HG03432 (cell line): ENCODE data around the gene APOA4.
"Not testable (repeated sequence)": the region's sequence is repeated elsewhere in the genome, so short reads cannot be mapped to it uniquely, and the experiment has no call there.

ENCODE experiments used
- ATAC-seq: cut with Tn5 transposase; IDR thresholded peaks from one replicate; pipeline ENCODE4 v1.9.1; 2021; ENCODE audit warnings: mild to moderate bottlenecking, moderate library complexity; ENCODE audit not compliant: unreplicated experiment

Gene APOA4

DNA sequence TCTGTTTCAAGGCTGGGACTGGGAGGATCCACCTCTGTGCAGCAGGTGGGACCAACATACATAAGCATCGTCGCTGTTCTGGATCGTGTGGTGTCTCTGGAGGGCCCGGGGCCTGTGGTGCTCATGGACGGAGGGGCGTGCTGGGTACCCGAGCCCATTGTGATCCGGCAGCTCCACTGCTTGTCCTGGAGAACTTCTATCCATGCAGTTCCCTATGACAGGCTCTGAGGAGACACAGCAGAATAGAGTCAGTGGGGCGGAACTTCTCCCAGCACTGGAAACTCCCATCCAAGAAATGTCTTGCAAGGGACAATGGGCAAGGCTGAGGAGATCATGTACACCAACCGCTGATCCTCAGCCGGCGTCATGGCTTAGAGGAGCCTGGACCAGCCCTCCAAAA is 26.0 kb upstream of the APOA4 start:
- no peak for ATAC-seq

DNA sequence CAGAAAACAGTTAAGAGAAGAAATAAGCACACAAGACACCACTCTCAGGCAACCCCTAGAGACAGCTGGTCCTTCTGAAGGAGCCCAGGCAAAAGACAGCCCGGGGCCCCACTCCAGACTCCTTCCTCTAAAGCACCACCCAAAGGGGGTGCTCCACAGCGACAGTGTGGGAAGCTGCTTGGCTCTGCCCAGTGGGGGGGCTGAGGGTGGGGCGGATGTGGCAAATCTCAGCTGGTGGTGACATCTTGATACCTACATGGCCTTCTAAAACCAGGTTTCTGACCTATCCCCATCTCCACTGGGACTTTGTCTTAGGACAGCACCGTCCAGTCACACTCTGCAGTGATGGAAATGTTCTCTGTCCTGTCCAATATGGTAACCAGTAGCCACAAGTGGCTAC is 24.5 kb upstream of the APOA4 start:
- no peak for ATAC-seq

- ATAC-seq = no peak
Measured at GRCh38 chr11:116844722-116845121, 21.6 kb upstream of the APOA4 start.

GRCh38 chr11:116843661-116844060 is 20.6 kb upstream of the APOA4 start:
- ATAC-seq = no peak

GRCh38 chr11:116842909-116843308 is 19.8 kb upstream of the APOA4 start:
- ATAC-seq = no peak

GRCh38 chr11:116842117-116842516 is 19.0 kb upstream of the APOA4 start:
- ATAC-seq = no peak

GRCh38 chr11:116840746-116841296 is 17.7 kb upstream of the APOA4 start:
- ATAC-seq = no peak

DNA sequence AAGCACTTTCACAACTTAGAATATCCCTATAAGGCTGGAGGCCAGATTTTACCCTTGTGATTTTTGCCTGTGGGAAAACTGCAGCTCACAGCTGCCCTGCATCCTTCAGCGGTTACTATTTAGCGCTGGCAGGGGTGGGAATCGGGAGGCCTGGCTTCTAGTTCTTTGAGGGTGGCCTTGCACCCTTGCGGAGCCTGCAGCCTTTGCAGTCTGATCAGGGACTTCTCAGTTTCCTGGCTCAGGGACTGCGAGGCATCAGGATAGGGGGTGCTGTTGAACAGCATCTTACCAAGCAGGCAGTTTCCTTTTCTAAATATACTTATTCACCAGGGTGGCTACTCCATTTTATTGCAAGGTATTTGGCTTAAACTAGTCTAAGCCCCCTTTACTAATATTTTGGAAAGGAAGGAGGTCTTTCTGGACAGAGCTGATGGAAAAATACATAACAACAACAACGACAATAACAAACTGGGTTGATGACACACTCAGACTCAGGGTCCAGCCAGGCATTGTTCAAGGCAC is 17.2 kb upstream of the APOA4 start:
- no peak for ATAC-seq

- ATAC-seq = no peak
Measured at GRCh38 chr11:116838321-116839084, 15.4 kb upstream of the APOA4 start.

- ATAC-seq = no peak
Measured at GRCh38 chr11:116837231-116838091, 14.4 kb upstream of the APOA4 start, which contains the start of gene APOA1. APOA1 (minus strand) TSS chr11:116837622; CDS start chr11:116837387, 235 bp downstream.

DNA sequence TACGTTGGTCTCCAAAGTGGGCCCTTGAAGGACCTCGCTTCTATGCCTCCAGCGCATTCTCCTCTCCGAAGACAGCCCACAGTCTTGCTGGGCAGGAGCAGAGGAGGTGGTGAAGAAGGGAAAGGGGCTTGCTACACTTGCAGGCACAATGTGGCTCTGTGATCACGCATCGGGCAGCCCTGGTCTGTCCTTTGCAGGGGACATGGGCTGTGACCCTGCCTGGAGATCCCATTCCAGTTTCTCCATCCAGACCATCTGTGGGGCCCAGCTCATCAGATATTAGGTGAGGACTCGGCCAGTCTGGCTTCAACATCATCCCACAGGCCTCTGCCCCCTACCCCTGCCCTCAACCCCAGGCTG is 13.5 kb upstream of the APOA4 start:
- ATAC-seq = no peak

DNA sequence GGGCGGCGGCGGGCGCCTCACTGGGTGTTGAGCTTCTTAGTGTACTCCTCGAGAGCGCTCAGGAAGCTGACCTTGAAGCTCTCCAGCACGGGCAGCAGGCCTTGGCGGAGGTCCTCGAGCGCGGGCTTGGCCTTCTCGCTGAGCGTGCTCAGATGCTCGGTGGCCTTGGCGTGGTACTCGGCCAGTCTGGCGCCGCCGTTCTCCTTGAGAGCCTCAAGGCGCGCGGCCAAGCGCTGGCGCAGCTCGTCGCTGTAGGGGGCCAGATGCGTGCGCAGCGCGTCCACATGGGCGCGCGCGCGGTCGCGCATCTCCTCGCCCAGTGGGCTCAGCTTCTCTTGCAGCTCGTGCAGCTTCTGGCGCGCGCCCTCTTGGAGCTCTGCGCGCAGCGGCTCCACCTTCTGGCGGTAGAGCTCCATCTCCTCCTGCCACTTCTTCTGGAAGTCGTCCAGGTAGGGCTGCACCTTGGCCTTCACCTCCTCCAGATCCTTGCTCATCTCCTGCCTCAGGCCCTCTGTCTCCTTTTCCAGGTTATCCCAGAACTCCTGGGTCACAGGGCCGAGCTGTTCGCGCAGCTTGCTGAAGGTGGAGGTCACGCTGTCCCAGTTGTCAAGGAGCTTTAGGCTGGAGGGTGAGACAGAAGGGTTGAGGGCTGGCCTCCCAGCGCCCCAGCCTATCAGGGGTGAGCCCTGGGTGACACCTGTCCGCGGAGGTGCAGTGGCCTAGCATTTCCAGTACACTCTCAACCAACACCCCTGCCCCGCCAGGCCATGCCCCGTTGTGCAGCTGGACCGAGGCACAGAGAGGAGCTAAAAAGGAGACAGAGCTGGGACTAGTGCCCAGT is 12.9 kb upstream of the APOA4 start:
- peak; percentile 88 for ATAC-seq

GRCh38 chr11:116835042-116835772 is 12.1 kb upstream of the APOA4 start:
- ATAC-seq = peak; percentile 21

DNA sequence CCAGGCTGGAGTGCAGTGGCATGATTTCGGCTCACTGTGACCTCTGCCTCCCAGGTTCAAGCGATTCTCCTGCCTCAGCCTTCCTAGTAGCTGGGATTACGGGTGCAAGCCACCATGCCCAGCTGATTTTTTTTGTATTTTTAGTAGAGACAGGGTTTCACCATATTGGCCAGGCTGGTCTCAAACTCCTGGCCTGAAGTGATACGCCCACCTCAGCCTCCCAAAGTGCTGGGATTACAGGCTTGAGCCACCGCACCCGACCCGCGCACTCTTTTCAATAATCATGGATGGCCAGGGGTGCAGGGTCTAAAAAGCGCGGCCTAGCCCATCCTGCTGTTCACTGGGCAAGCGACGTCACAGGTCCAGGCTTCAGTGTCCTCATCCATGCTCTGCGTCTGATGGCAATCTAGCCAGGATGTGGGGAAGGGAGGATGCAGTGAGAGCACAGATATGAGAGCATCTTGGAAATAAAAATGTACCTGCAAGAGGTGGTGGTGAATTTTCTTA is 11.5 kb upstream of the APOA4 start:
- not testable (repeated sequence) for ATAC-seq

- no peak for ATAC-seq
Measured at GRCh38 chr11:116833816-116834534, 10.9 kb upstream of the APOA4 start.

DNA sequence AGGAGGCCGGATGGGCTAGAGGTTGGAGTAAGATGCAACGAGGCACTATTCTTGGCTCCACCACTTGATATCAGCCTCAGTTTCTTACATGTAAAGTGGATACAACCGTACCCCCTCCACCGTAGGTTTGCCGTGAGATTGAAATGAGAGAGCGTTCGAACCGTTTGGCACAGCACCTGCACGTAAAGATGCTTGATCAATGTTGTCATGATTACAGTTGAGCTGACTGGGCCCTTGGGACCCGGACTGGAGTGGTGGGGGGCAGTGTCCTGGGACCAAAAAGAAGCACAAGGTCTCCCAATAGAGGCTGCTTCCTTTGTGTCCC is 10.3 kb upstream of the APOA4 start:
- ATAC-seq = no peak

GRCh38 chr11:116832350-116833290 is 9.5 kb upstream of the APOA4 start:
- ATAC-seq = no peak

DNA sequence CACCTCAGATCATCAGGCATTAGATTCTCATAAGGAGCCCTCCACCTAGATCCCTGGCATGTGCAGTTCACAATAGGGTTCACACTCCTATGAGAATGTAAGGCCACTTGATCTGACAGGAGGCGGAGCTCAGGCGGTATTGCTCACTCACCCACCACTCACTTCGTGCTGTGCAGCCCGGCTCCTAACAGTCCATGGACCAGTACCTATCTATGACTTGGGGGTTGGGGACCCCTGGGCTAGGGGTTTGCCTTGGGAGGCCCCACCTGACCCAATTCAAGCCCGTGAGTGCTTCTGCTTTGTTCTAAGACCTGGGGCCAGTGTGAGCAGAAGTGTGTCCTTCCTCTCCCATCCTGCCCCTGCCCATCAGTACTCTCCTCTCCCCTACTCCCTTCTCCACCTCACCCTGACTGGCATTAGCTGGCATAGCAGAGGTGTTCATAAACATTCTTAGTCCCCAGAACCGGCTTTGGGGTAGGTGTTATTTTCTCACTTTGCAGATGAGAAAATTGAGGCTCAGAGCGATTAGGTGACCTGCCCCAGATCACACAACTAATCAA is 8.8 kb upstream of the APOA4 start:
- no peak for ATAC-seq
